ENCODE data around the gene POLR2M. TPM values are rescaled to one million over a fixed set of nuclear protein-coding genes. Genes with fewer than 3 reads are reported as not detected.

Gene POLR2M
- total RNA-seq = 85.0 and 265 TPM in 2 replicates

DNA sequence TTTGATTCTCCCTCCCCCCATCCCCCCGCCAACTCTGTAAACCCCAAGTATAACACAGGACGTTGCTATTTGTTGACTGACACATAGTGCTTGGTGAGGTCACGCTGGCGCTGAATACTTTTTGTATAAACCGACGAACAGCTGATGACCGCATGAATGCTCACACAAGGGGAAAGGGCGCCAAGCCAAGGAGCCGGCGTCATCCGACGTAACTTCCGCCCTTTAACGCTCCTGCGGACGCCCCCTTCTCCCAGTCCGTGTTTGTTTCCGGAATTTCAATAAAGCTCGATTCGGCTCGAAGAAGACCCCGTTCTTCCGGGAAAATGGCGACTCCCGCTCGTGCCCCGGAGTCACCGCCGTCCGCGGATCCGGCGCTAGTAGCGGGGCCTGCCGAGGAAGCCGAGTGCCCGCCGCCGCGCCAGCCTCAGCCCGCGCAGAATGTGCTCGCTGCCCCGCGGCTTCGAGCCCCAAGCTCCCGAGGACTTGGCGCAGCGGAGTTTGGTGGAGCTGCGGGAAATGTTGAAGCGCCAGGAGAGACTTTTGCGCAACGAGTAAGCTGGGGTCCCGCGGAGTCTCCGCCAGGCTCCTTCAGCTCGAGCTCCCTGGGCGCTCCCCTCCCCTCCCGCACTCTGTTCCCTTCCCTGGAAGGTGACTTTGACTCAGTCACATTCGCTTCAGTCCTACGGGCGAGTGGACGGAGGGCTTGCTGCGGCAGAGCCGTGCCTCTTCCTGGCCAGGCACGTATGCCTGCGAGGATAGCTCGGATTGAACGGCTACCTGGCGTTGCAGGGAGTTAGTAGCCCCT, at the start of gene POLR2M:
Gene POLR2M, plus strand, starts transcription at position 310 of the 805 bp plus-strand sequence. Its CDS starts 129 bp downstream, at position 439.

Other genes starting within 250 kb of the POLR2M start
- gene MYZAP, start 114.8 kb upstream of the POLR2M start, total RNA-seq = 81.3 and 99.6 TPM in 2 replicates